Erythroblast (primary cell): ENCODE results near the gene THUMPD1.

Source experiments
- GATA1 ChIP-seq: IDR thresholded peaks from 2 replicates; pipeline ENCODE4 v1.6.1; 2011; ENCODE audit warnings: low read depth, mild to moderate bottlenecking, control low read depth, low read length, moderate library complexity
- POLR2A ChIP-seq: IDR thresholded peaks from 2 replicates; pipeline ENCODE4 v1.6.1; 2011; ENCODE audit warnings: mild to moderate bottlenecking, low read length

DNA sequence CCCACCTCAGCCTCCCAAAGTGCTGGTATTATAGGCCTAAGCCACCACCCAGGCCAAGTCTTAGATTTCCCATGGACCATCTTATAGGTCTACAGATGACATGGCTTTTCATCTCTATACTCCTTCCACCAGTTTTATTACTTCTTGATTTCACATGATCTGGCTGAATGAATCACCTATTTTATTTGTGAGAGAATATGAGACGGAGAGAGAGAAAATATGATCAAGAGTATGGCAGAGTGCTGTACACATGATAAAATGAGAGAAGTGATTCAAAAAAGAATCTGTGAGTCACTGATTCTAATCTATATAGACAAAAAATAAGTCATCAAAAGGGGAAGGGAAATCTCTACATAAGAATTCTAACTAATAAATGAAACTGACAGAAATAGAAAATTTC, 57.8 kb downstream of the THUMPD1 start:
- no peak for TF ChIP-seq POLR2A
- no peak for TF ChIP-seq GATA1
